Colonic mucosa (tissue), 4 donors: ENCODE data around the gene GTF2B. TPM values are rescaled to one million over a fixed set of nuclear protein-coding genes. Genes with fewer than 3 reads are reported as not detected.

Source experiments
- DNase-seq: peaks from one replicate; pipeline ENCODE4 v3.0.0-alpha.2; 2020
- H3K27ac ChIP-seq: fragments of 200-600 bp; one replicate; pipeline ENCODE4 v1.8.0; 2021
- H3K27me3 ChIP-seq: fragments of 200-600 bp; one replicate; pipeline ENCODE4 v1.8.0; 2021
- H3K36me3 ChIP-seq: fragments of 200-600 bp; one replicate; pipeline ENCODE4 v1.8.0; 2021
- H3K4me1 ChIP-seq: fragments of 200-600 bp; one replicate; pipeline ENCODE4 v1.8.0; 2021; ENCODE audit warnings: mild to moderate bottlenecking
- H3K4me3 ChIP-seq: fragments of 200-600 bp; one replicate; pipeline ENCODE4 v1.8.0; 2021
- H3K9ac ChIP-seq, 2 donors: one replicate each; pipeline ENCODE4 v1.7.0; 2013; ENCODE audit warnings: control low read depth in 2 of 2, low read depth in 2 of 2, low read length in 2 of 2
- H3K9me3 ChIP-seq: fragments of 200-600 bp; one replicate; pipeline ENCODE4 v1.8.0; 2021
- intact Hi-C: fragments of 100-400 bp; cut with DNase I; formaldehyde crosslinking; loops from one replicate; pipeline ENCODE4 v1.14.1; 2022
- total RNA-seq, 2 donors: library from RNA; stranded (reverse); fragmentation: NEBNext Ultra II Directional in 1 of 2; extraction: Animal tissue kit (Norgen Biotek cat#: 25700) in 1 of 2; gene quantifications; one replicate each; pipeline ENCODE4 v1.2.1, GENCODE V29; 2021
- TF ChIP-seq, protein P1 (sequence below): fragments of 200-600 bp; IDR thresholded peaks from one replicate; pipeline ENCODE4 v1.8.0; 2022; ENCODE audit warnings: antibody characterized with exemption, mild to moderate bottlenecking
- donor health status: healthy.
- donor health status: DM: no; HTN: no; CAD: no.
- donor health status: DM: no; HTN: no; CAD: no.

GTF2B gene
- total RNA-seq, 2 donors from 2014 or later, result 26.9 to 31.6 TPM

DNA sequence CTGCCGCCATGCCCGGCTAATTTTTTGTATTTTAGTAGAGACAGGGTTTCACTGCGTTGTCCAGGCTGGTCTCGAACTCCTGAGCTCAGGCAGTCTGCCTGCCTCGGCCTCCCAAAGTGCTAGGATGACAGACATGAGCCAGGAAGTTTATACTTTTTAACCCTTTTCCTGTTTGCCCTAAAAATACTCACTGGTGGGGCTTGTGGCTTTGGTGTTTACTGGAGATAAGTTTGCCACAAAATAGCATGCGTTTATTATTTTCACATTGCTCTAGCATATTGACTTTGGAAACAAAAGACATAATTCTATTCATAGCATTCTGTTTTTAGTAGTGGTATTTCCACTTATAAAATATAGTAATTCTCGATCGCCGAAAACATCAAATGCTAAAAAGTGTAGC, 19.8 kb upstream of the GTF2B start:
- H3K9ac ChIP-seq, result no peak overlapping the region
- no peaks in the 10 kb centered on the region for H3K27me3 ChIP-seq
- no peaks in the 10 kb centered on the region for H3K36me3 ChIP-seq
- H3K4me1 ChIP-seq, result no peaks in the 10 kb centered on the region
- no peak overlapping the region for H3K27ac ChIP-seq
- DNase-seq, result no peak
- H3K9me3 ChIP-seq, result no peaks in the 10 kb centered on the region
- intact Hi-C loops, result no loop called here
- TF ChIP-seq, protein P1, sequence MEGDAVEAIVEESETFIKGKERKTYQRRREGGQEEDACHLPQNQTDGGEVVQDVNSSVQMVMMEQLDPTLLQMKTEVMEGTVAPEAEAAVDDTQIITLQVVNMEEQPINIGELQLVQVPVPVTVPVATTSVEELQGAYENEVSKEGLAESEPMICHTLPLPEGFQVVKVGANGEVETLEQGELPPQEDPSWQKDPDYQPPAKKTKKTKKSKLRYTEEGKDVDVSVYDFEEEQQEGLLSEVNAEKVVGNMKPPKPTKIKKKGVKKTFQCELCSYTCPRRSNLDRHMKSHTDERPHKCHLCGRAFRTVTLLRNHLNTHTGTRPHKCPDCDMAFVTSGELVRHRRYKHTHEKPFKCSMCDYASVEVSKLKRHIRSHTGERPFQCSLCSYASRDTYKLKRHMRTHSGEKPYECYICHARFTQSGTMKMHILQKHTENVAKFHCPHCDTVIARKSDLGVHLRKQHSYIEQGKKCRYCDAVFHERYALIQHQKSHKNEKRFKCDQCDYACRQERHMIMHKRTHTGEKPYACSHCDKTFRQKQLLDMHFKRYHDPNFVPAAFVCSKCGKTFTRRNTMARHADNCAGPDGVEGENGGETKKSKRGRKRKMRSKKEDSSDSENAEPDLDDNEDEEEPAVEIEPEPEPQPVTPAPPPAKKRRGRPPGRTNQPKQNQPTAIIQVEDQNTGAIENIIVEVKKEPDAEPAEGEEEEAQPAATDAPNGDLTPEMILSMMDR, result no peak
- H3K4me3 ChIP-seq, result no peak overlapping the region

DNA sequence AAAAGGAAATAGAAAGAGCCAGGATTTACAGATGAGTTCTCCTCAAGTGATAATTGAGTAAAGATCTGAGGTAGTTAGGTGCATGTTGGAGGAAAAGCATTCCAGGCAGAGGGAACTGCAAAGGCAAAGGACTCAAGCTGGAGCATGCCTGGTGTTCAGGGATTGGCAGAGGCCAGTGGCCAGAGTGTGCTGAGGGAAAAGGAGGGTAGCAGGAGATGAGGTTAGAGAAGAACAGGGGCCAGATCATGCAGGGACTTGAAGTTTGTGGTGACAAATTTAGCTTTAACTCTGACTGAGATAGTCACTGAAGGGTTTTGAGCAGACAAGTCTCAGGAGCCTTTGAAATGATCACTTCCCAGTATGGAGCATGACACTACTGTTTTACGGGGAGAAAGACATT, 19.0 kb upstream of the GTF2B start:
- TF ChIP-seq, protein P1, result no peak
- intact Hi-C loops, result no loop called here
- H3K4me3 ChIP-seq, result no peak overlapping the region

DNA sequence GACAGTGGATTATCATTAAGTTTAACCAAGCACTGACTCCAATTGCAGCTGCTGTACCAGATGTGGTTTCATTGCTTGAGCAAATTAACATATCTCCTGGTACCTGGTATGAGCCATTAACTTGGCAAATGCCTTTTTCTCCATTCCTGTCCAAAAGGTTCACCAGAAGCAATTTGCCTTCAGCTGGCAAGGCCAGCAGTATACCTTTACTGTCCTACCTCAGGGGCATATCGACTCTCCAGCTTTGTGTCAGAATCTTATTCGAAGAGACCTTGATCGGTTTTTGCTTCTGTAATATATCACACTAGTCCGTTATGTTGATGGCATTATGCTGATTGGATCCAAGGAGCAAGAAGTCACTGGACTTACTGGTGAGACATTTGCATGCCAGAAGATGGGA, 9.5 kb upstream of the GTF2B start:
- no peak for DNase-seq
- Histone ChIP-seq H3K9me3 (no peaks in the 10 kb centered on the region), H3K4me1 (no peaks in the 10 kb centered on the region), H3K27ac (no peak overlapping the region), H3K9ac (no peak overlapping the region), H3K4me3 (no peak overlapping the region), H3K27me3 (no peaks in the 10 kb centered on the region), H3K36me3 (no peaks in the 10 kb centered on the region)
- intact Hi-C loops, result no loop called here
- TF ChIP-seq, protein P1, result no peak

More for the DNA sequence above, 19.0 kb upstream of the GTF2B start:
- no peak for DNase-seq
- H3K27me3 ChIP-seq, result no peaks in the 10 kb centered on the region
- no peak overlapping the region for H3K9ac ChIP-seq
- no peak overlapping the region for H3K27ac ChIP-seq
- H3K36me3 ChIP-seq, result no peaks in the 10 kb centered on the region
- H3K4me1 ChIP-seq, result no peaks in the 10 kb centered on the region
- no peaks in the 10 kb centered on the region for H3K9me3 ChIP-seq

DNA sequence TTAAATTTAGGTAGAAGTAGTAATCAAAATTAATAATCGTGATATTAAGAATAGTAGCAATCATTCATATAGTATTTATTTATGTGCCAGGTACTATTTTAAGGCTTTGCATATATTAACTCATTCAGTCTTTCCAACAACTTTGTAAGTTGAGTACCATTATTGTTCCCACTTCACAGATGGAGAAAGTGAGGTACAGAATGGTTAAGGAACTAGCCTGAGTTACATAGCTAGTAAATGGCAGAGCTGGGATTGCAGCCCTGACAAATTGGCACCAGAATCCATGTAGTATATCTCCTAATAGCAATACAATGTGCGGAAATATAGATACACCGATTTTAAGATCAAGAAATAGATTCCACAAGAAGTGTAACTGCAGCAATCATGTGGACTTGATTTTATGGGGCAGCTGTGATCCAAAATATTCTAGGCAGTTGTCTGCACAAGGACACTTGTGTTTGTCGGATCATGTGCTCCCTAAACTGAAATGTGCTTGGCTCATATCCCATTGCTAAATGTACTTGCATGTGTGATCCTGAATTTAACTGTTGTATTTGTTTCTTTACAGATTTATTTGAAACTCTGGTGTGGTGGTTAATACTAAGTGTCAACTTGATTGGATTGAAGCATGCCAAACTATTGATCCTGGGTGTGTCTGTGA, 5.8 kb upstream of the GTF2B start:
- no peaks in the 10 kb centered on the region for H3K4me1 ChIP-seq
- H3K4me3 ChIP-seq, result no peak overlapping the region
- H3K27ac ChIP-seq, result no peak overlapping the region
- H3K9me3 ChIP-seq, result no peaks in the 10 kb centered on the region
- TF ChIP-seq, protein P1, result no peak
- no peak overlapping the region for H3K9ac ChIP-seq
- intact Hi-C loops, result no loop called here
- no peak for DNase-seq
- H3K27me3 ChIP-seq, result no peaks in the 10 kb centered on the region
- H3K36me3 ChIP-seq, result no peaks in the 10 kb centered on the region

DNA sequence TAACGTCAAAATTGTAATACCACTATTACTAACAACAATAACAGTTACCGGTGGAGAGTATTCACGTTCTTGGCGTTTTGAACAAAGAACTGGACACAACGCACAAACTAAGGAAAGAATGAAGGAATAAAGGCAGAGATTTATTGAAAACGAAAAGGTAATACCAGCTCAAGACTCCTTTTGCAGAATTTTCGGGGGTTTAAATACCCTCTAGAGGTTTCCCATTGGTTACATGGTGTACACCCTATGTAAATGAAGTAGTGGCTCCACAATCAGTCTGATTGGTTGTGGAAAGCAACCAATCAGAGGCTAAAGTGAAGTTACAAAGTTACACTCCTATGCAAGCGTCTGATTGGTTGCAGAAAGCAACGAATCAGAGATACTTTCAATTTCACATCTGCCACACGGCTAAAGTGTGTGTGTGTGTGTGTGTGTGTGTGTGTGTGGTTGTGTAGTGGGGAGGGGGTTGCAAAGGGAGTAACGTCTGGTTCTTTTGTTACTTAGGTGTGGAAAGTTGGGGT, 1.1 kb upstream of the GTF2B start:
- H3K27me3 ChIP-seq, result no peaks in the 10 kb centered on the region

More for the DNA sequence above, 1.1 kb upstream of the GTF2B start:
- no peaks in the 10 kb centered on the region for H3K36me3 ChIP-seq
- no peak for DNase-seq
- intact Hi-C loops, result no loop called here
- H3K4me1 ChIP-seq, result peaks cover 7% of the 10 kb centered on the region
- no peaks in the 10 kb centered on the region for H3K9me3 ChIP-seq
- TF ChIP-seq, protein P1, result no peak
- H3K4me3 ChIP-seq, result peak overlapping the region; percentile 97
- no peak overlapping the region for H3K27ac ChIP-seq
- no peak overlapping the region for H3K9ac ChIP-seq
